Lower leg skin (tissue), 3 donors: ENCODE results near the gene SLC7A9.

Experiments
- CTCF ChIP-seq, 3 donors: fragments of 450-650 bp; IDR thresholded peaks; one replicate each; pipeline ENCODE4 v1.5.1; 2016; ENCODE audit warnings: antibody characterized with exemption in 3 of 3, mild to moderate bottlenecking in 3 of 3, moderate library complexity in 2 of 3
- POLR2A ChIP-seq, 2 donors: fragments of 450-650 bp; IDR thresholded peaks; one replicate each; pipeline ENCODE4 v1.6.1; 2016 to 2017; ENCODE audit warnings: antibody characterized with exemption in 2 of 2, mild to moderate bottlenecking in 1 of 2, moderate library complexity in 1 of 2

DNA sequence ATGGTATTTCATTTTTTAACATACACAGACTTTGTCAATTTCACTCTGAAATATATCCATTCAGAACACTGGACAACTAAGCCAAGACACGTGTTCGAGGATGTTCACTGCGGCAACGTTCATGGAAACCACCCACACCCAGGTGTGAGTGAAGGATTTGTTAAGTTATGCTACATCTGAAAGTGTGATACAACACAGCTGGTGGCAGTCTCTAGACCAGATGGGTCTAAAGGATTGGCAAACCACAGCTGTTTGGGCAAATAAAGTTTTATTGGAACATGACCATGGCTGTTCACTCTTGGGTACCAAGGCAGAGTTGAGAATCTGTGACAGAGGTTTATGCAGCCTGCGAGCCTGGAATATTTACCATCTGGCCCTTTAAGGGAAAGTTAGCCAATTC is 12.0 kb downstream of the SLC7A9 start:
- TF ChIP-seq CTCF (IDR thresholded peaks at IDR 0.05): no peak
- no peak for TF ChIP-seq POLR2A (IDR thresholded peaks at IDR 0.05)
